ENCODE measurements around the gene ACTL8. TPM values are rescaled to one million over a fixed set of nuclear protein-coding genes. Genes with fewer than 3 reads are reported as not detected.

Gene ACTL8
- total RNA-seq, 6 experiments from 2014 or later: 0.12 to 0.14 TPM; not detected in 4

- H3K27ac Mint-ChIP-seq: peak overlapping the region; percentile 97
- no peak overlapping the region for H3K4me3 Mint-ChIP-seq
- no peaks in the 10 kb centered on the region; the same call in 1 of the 2 replicates for H3K27me3 Mint-ChIP-seq (ENCODE audit: insufficient read depth)
- DNase-seq: no peak
- no peak for TF ChIP-seq CTCF (IDR thresholded peaks at IDR 0.05)
- H3K4me1 Mint-ChIP-seq (ENCODE audit: low read depth): peaks cover 59% of the 10 kb centered on the region
- H3K36me3 Mint-ChIP-seq (ENCODE audit: low read depth): peaks cover 17% of the 10 kb centered on the region
- H3K9me3 Mint-ChIP-seq: peaks cover 13% of the 10 kb centered on the region
Measured at GRCh38 chr1:17866740-17867029, 111.6 kb downstream of the ACTL8 start.

- TF ChIP-seq CTCF (IDR thresholded peaks at IDR 0.05): no peak
- no peaks in the 10 kb centered on the region; the same call in 1 of the 2 replicates for H3K27me3 Mint-ChIP-seq (ENCODE audit: insufficient read depth)
- peaks cover 54% of the 10 kb centered on the region for H3K4me1 Mint-ChIP-seq (ENCODE audit: low read depth)
- no peak overlapping the region for H3K4me3 Mint-ChIP-seq
- peaks cover 22% of the 10 kb centered on the region for H3K36me3 Mint-ChIP-seq (ENCODE audit: low read depth)
- peaks cover 13% of the 10 kb centered on the region for H3K9me3 Mint-ChIP-seq
- no peak overlapping the region for H3K27ac Mint-ChIP-seq
- no peak for DNase-seq
Measured at GRCh38 chr1:17867470-17867869, 112.3 kb downstream of the ACTL8 start.

GRCh38 chr1:17869815-17870214 lies 114.7 kb downstream of the ACTL8 start:
- Mint-ChIP-seq H3K4me3 (no peak overlapping the region), H3K27ac (no peak overlapping the region), H3K36me3 (ENCODE audit: low read depth) (peaks cover 22% of the 10 kb centered on the region), H3K27me3 (ENCODE audit: insufficient read depth) (peaks cover 2% of the 10 kb centered on the region), H3K4me1 (ENCODE audit: low read depth) (peaks cover 76% of the 10 kb centered on the region), H3K9me3 (peaks cover 13% of the 10 kb centered on the region)
- DNase-seq: peak; percentile 4
- no peak for TF ChIP-seq CTCF (IDR thresholded peaks at IDR 0.05)

GRCh38 chr1:17870679-17871078 lies 115.5 kb downstream of the ACTL8 start:
- Mint-ChIP-seq H3K27me3 (ENCODE audit: insufficient read depth) (peaks cover 2% of the 10 kb centered on the region), H3K4me1 (ENCODE audit: low read depth) (peaks cover 82% of the 10 kb centered on the region), H3K36me3 (ENCODE audit: low read depth) (peaks cover 22% of the 10 kb centered on the region), H3K27ac (0 out of 2 replicates have a peak overlapping the region, but pooled peaks have one; percentile 0), H3K4me3 (no peak overlapping the region), H3K9me3 (peaks cover 13% of the 10 kb centered on the region)
- TF ChIP-seq CTCF (IDR thresholded peaks at IDR 0.05): no peak
- no peak for DNase-seq

GRCh38 chr1:17873007-17873675 lies 118.0 kb downstream of the ACTL8 start:
- H3K4me1 Mint-ChIP-seq (ENCODE audit: low read depth): peaks cover 80% of the 10 kb centered on the region
- no peak for TF ChIP-seq CTCF (IDR thresholded peaks at IDR 0.05)
- peak overlapping the region; percentile 98 for H3K27ac Mint-ChIP-seq
- H3K36me3 Mint-ChIP-seq (ENCODE audit: low read depth): peaks cover 19% of the 10 kb centered on the region
- H3K27me3 Mint-ChIP-seq (ENCODE audit: insufficient read depth): peaks cover 2% of the 10 kb centered on the region
- H3K4me3 Mint-ChIP-seq: no peak overlapping the region
- no peak for DNase-seq
- H3K9me3 Mint-ChIP-seq: peaks cover 11% of the 10 kb centered on the region; the same call in 1 of the 2 replicates

Measured in HFFc6 (cell line).